ENCODE data around the gene CLEC3A.
"Not testable (repeated sequence)": the region's sequence is repeated elsewhere in the genome, so short reads cannot be mapped to it uniquely, and the experiment has no call there.

Gene CLEC3A

GRCh38 chr16:78022347-78023060, at the start of gene CLEC3A:
Gene CLEC3A (plus strand): TSS chr16:78022548. CDS start chr16:78022627, 79 bp downstream.
- no peak for DNase-seq

GRCh38 chr16:77974883-77975282, 47.5 kb upstream of the CLEC3A start:
- no peak for DNase-seq

GRCh38 chr16:77975942-77976341, 46.4 kb upstream of the CLEC3A start:
- no peak for DNase-seq

DNA sequence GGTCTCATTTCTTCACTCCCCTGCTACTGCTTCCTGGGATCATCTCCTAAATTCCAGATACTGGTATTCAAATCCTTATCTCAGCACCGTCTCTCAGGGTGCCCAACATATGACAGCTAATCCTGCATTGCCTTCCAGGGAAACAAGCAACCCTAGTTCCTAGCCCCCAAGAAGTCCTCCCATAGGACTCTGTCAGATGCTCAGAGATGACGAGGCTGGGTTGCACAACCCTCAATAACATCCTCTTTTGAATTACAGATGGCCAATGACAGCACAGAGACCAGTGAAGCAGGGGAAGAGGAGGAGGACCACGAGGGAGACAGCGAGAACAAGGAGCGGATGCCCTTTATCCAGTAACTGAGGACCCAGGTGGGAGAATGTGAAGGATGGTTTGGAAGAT, 45.0 kb upstream of the CLEC3A start:
- DNase-seq = no peak

GRCh38 chr16:77985111-77985510, 37.2 kb upstream of the CLEC3A start:
- no peak for DNase-seq

DNA sequence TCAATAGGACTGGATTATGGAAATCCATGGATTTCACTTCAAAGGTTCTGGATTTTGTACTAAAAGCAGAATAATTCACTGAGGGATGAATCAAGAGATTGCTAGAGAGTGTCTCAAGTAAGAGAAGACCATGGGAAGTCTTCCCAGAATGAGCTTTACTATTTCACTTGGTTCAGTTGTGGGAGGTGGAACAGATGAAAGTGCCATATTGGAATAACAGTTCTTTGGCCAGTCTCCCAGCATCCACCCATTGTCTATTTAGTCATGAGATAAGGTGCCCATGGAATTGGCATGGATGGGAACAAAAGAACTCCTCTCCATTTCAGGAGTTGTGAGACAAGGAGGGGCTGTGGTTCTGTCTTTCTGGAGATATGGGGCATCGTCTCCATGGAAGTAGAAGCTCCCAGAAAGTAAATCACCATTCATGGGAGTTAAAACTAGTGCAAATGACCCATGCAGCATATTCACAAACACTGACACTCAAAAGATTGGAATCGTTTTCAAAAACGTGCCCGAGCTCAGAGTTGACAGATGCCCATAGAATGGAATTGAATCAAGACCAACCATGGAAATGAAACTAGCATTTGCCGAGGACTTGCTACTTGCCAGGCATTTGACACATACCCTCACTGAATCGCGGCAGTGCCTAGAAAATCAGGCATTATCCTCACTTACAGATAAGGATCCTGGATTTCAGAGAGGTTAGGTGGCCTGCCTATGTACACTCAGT, 36.2 kb upstream of the CLEC3A start:
- DNase-seq = no peak

GRCh38 chr16:77987810-77988209, 34.5 kb upstream of the CLEC3A start:
- DNase-seq = no peak

DNA sequence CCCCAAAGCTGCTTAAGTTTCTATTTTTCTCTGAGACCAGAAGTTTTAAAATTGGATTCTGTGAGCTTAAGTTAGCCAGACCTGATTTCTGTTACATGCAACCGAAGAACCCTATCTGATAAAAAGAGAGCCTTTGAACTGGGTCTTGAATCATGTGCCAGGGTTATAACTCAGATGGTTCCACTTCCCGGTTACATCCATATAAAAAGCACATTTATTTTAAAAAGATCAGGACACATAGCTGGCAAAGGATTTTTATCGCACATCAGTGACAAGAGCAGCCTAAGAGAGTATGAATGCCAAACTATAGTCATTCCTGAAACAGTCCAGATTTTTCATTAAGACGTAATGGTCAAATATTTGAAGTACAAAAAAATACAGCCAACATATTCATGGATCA, 32.5 kb upstream of the CLEC3A start:
- DNase-seq = no peak

DNA sequence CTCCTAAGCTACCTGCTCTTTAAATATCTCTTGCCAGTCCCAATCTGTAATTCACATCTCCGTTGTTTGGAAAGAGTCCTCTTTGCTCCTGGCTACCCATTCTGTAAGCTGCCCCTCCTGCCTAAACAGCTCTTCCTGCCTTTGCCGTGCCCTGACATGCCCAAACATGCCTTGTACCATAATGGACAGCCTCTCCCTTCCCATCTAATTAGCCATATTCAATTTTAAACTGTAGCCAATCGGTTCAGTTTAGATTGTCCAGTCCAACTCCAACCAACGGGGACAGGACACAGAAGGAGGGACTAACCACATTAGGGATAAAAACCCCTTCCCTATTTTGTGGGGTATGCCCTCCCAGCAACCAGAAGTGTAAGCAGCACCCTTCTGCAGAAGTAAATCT, 30.6 kb upstream of the CLEC3A start:
- no peak for DNase-seq

GRCh38 chr16:77992381-77992780, 30.0 kb upstream of the CLEC3A start:
- not testable (repeated sequence) for DNase-seq

- no peak for DNase-seq
These were observed 29.0 kb upstream of the CLEC3A start for GRCh38 chr16:77993111-77993985.

GRCh38 chr16:77995843-77996455, 26.4 kb upstream of the CLEC3A start:
- no peak for DNase-seq

DNA sequence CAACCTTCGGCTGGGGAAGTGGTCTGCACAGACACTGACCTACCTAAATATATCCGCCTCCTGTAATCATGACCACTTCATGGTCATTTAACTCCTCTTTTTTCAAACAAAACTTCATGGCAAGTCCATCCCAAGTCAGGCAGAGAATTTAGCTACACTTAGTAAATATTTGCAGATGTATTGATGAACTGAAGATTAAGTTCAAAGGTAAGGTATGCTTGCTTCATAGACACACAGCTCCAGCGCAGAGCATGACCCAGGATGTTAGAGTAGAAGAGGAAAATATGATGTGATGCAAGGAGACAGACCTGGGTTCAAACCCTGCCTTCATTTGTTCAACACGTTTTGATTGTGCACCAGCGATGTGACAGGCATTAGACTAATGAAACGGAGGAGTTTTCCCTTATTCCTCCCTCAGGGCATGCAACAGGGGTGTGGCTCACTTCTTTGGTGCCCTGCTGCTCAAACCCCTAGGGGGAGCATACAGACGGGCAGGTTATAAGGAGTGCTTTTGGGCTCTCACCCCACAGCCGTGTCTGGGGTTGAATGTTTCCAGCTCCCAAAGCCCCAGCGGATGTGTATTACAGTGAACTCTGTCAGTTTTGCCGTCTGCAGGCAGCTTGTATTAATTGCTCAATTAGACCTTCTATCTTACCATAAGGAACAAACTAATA, 23.9 kb upstream of the CLEC3A start:
- DNase-seq = no peak

- DNase-seq = no peak
These were observed 20.8 kb upstream of the CLEC3A start for GRCh38 chr16:78001451-78002025.

DNA sequence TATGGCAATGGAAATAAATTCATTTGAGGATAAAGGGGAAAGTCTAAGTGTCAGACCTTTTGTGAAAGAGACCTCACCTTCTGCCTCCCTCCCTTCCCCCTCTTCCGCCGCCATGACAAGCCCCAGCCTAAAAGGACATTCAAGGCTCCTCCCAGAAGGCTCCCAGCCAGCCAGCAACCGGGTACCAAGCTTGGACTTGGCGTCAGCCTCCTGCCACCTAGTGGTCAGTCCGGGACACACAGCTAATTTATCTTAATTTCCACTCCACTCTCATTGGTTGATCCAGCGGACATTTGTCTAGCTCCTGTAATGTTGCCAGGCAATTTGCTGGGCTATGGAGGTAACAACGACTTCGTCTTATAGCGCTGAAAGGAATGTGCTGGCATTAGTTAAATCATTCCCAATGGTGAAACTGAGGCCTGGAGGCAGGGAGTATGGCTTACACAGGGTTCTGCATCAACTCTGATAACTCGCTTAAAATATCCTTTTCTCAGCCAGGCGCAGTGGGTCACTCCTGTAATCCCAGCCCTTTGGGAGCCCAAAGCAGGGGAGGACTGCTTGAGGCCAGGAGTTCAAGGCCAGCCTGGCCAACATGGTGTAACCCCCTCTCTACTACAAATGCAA, 19.3 kb upstream of the CLEC3A start:
- DNase-seq = peak; percentile 66

GRCh38 chr16:78004517-78004916, 17.8 kb upstream of the CLEC3A start:
- no peak for DNase-seq

- no peak for DNase-seq
These were observed 16.5 kb upstream of the CLEC3A start for GRCh38 chr16:78005881-78006280.

GRCh38 chr16:78007121-78007520, 15.2 kb upstream of the CLEC3A start:
- DNase-seq = no peak

- no peak for DNase-seq
These were observed 1.8 kb downstream of the CLEC3A start for GRCh38 chr16:78024159-78024558.

GRCh38 chr16:78025631-78026030, 3.3 kb downstream of the CLEC3A start:
- no peak for DNase-seq

- no peak for DNase-seq
These were observed 5.7 kb downstream of the CLEC3A start for GRCh38 chr16:78028018-78028417.

- peak; percentile 2 for DNase-seq
These were observed 12.2 kb downstream of the CLEC3A start for GRCh38 chr16:78034530-78034929.
